ENCODE data around the gene PDAP1.

The PDAP1 gene

GRCh38 chr7:99369767-99370391 lies 38.5 kb downstream of the PDAP1 start:
- no peak overlapping the region for H3K4me3 ChIP-seq (ENCODE audit: low read length)
- peak; percentile 47 for DNase-seq (ENCODE audit: low read depth)
- no peak for TF ChIP-seq CTCF (conservative IDR thresholded peaks at IDR 0.05; ENCODE audit: low read length)

GRCh38 chr7:99368750-99369389 lies 39.5 kb downstream of the PDAP1 start:
- DNase-seq (ENCODE audit: low read depth): no peak
- no peak for TF ChIP-seq CTCF (conservative IDR thresholded peaks at IDR 0.05; ENCODE audit: low read length)
- no peak overlapping the region for H3K4me3 ChIP-seq (ENCODE audit: low read length)

- DNase-seq (ENCODE audit: low read depth): no peak
- no peak for TF ChIP-seq CTCF (conservative IDR thresholded peaks at IDR 0.05; ENCODE audit: low read length)
- H3K4me3 ChIP-seq (ENCODE audit: low read length): no peak overlapping the region
Observed at GRCh38 chr7:99366646-99367045, 41.8 kb downstream of the PDAP1 start.

GRCh38 chr7:99365318-99366141 lies 42.9 kb downstream of the PDAP1 start:
- DNase-seq (ENCODE audit: low read depth): no peak
- no peak overlapping the region for H3K4me3 ChIP-seq (ENCODE audit: low read length)
- peak; percentile 45 for TF ChIP-seq CTCF (conservative IDR thresholded peaks at IDR 0.05; ENCODE audit: low read length)

- H3K4me3 ChIP-seq (ENCODE audit: low read length): no peak overlapping the region
- no peak for DNase-seq (ENCODE audit: low read depth)
- TF ChIP-seq CTCF (conservative IDR thresholded peaks at IDR 0.05; ENCODE audit: low read length): no peak
Observed at GRCh38 chr7:99363286-99363685, 45.1 kb downstream of the PDAP1 start.

GRCh38 chr7:99362801-99363200 lies 45.6 kb downstream of the PDAP1 start:
- H3K4me3 ChIP-seq (ENCODE audit: low read length): no peak overlapping the region
- no peak for TF ChIP-seq CTCF (conservative IDR thresholded peaks at IDR 0.05; ENCODE audit: low read length)
- DNase-seq (ENCODE audit: low read depth): peak; percentile 91

All from AG10803 (cell line).